LNCAP (cell line): ENCODE measurements around the gene PSMA8.

Source experiments
- TF ChIP-seq, protein P1 (sequence below): fragments of 450-650 bp; IDR thresholded peaks from 2 replicates; pipeline ENCODE4 v1.5.1; 2017; ENCODE audit warnings: mild to moderate bottlenecking

PSMA8 gene

GRCh38 chr18:26135548-26135947 is 1.9 kb downstream of the PSMA8 start:
- TF ChIP-seq, protein P1, sequence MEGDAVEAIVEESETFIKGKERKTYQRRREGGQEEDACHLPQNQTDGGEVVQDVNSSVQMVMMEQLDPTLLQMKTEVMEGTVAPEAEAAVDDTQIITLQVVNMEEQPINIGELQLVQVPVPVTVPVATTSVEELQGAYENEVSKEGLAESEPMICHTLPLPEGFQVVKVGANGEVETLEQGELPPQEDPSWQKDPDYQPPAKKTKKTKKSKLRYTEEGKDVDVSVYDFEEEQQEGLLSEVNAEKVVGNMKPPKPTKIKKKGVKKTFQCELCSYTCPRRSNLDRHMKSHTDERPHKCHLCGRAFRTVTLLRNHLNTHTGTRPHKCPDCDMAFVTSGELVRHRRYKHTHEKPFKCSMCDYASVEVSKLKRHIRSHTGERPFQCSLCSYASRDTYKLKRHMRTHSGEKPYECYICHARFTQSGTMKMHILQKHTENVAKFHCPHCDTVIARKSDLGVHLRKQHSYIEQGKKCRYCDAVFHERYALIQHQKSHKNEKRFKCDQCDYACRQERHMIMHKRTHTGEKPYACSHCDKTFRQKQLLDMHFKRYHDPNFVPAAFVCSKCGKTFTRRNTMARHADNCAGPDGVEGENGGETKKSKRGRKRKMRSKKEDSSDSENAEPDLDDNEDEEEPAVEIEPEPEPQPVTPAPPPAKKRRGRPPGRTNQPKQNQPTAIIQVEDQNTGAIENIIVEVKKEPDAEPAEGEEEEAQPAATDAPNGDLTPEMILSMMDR, result no peak

- TF ChIP-seq, protein P1, result no peak
Observed at GRCh38 chr18:26157326-26157725, 23.7 kb downstream of the PSMA8 start.

DNA sequence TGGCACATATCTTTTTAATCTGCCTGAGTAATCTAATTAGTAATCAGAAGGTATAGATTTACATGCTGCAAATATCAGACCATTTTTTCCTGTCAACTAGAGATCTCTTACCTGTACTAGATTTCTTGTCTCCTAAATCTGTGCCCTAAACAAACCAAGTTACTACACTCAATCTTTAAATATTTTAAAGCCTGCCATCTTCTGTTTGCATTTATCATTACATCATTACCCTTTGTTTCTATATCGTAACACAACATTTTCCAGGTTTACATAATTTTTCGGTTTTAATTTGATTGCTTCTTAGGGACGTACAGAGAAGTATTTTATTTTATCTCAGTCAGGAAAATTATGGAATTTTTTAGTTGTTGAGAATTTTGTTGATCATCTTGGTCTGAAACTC is 25.7 kb downstream of the PSMA8 start:
- TF ChIP-seq, protein P1, result peak; percentile 50

GRCh38 chr18:26164571-26164970 is 30.9 kb downstream of the PSMA8 start:
- TF ChIP-seq, protein P1, result no peak

DNA sequence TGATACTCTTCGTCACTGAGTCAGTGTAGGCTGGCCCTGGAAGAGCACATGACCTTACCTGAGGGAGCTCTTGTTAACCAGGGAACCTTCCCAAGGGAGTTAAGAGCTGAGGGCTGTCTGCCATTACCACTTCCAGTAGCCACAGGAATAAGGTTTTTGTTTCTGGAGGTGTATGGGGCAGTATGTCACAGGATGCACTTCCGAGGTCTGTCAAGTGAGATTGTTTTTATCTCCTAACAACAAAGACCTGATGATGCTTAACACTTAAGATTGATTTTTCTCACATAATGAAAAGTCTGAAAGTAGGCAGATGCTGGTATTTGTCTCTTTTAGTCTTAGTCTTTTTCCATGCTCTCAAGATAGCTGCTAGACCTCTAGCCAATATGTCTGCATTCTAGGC is 41.8 kb downstream of the PSMA8 start:
- TF ChIP-seq, protein P1, result no peak

GRCh38 chr18:26176134-26176533 is 42.5 kb downstream of the PSMA8 start:
- TF ChIP-seq, protein P1, result no peak

GRCh38 chr18:26181343-26181826 is 47.7 kb downstream of the PSMA8 start:
- TF ChIP-seq, protein P1, result no peak
